AG04450 (cell line): Measurements from ENCODE around the gene GRIA3. TPM values are rescaled to one million over a fixed set of nuclear protein-coding genes. Genes with fewer than 3 reads are reported as not detected.

Experiments
- CTCF ChIA-PET: fragments of 300-600, 350-600 bp; formaldehyde crosslinking; extraction: SDS; loops from one replicate; lab custom pipeline; 2022; ENCODE audit warnings: antibody characterized with exemption, inconsistent platforms; lab: Charles Lee
- POLR2A ChIA-PET: fragments of 350-600 bp; formaldehyde crosslinking; extraction: SDS; loops from one replicate; lab custom pipeline; 2021; ENCODE audit warnings: antibody characterized with exemption, inconsistent platforms; lab: Yijun Ruan, JAX
- DNase-seq: peaks from one replicate; pipeline ENCODE4 v3.0.0-alpha.2; 2011; ENCODE audit warnings: low read depth, low spot score
- H3K27ac ChIP-seq: one replicate; pipeline ENCODE4 v1.5.1; 2012; ENCODE audit warnings: low read depth, low read length, control low read depth
- H3K27me3 ChIP-seq: one replicate; pipeline ENCODE4 v1.6.0; 2012; ENCODE audit warnings: low read length; ENCODE audit not compliant: control insufficient read depth, insufficient read depth
- H3K4me3 ChIP-seq: 2 replicates; pipeline ENCODE4 v1.5.1; 2011; ENCODE audit warnings: mild to moderate bottlenecking, low read depth, low read length, control low read depth
- H3K9me3 ChIP-seq: 2 replicates; pipeline ENCODE4 v1.5.1; 2012; ENCODE audit warnings: low read length; ENCODE audit not compliant: control insufficient read depth, insufficient read depth
- CTCF ChIP-seq: IDR thresholded peaks from 2 replicates; pipeline ENCODE4 v1.5.1; 2011; ENCODE audit warnings: low read depth, low read length, control low read depth, inconsistent platforms
- polyA plus RNA-seq: library from polyadenylated mRNA; depleted of rRNA; stranded (reverse); fragments of >200 nt; gene quantifications from 2 replicates; pipeline ENCODE4 v1.2.3, GENCODE V29; 2011

Gene GRIA3
- polyA plus RNA-seq, 1 experiment: 0.06 TPM

DNA sequence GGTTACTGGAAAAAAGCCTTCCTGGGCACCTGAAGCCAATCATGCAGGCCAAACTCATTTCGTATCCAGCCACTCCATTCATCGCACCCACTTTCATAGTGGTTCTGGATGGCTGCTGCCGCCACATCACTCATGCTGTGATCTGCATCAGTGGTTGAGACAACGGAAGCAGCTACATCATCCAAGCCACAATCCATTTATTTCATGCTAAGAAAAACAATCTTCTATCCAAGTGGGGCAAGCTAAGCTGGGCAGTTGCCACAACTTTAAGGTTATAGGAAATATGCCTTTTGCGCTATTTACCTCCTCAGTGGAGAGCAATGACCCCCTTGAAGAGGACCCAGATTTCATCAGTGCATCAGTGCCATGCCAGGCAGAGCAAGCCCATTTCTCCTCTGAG lies 124.6 kb downstream of the GRIA3 start:
- ChIA-PET POLR2A (no interaction called here), CTCF (no interaction called here)
- Histone ChIP-seq H3K27me3 (no peaks in the 10 kb centered on the region), H3K9me3 (no peaks in the 10 kb centered on the region), H3K27ac (no peak overlapping the region), H3K4me3 (no peak overlapping the region)
- TF ChIP-seq CTCF: no peak
- no peak for DNase-seq

DNA sequence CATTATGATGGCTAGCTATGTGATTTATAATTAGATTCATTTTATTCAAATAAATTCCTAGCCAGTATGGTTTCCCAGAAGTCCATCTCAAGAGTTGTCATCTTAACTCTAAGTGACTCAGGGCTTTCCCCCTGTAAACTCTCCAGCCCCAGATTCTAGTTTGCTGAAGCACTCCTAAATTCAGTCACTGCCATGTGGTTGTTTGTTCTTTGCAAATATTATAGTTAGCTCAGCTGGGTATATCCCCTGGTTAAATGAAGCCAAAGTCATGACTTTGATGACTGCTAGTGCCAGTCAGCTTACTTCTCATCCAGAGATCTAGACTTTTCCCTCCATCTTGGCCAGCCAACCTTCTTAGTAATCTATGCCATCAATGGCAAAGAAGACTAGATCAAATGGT lies 126.0 kb downstream of the GRIA3 start:
- Histone ChIP-seq H3K27me3 (no peaks in the 10 kb centered on the region), H3K4me3 (no peak overlapping the region), H3K27ac (no peak overlapping the region), H3K9me3 (no peaks in the 10 kb centered on the region)
- ChIA-PET CTCF (no interaction called here), POLR2A (no interaction called here)
- DNase-seq: no peak
- no peak for TF ChIP-seq CTCF

DNA sequence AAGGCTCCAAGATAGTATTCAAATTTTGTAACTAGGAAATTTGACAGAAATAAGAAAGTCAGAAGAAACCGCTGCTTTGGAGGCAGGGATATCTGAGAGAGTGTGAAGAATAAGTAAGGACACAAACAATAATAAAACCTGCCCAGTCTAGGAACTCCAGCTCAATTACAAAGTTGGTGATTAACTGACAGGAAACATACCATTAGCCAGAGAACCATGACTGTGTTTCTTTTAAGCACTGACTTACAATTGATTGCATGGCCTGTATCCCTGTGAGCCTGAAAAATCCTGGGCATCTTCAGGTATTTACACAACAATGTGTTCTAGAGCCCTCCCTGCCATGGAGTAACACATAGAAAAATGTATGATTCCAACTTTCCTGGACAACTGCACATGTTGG lies 127.4 kb downstream of the GRIA3 start:
- no peak for DNase-seq
- Histone ChIP-seq H3K27ac (no peak overlapping the region), H3K9me3 (no peaks in the 10 kb centered on the region), H3K27me3 (no peaks in the 10 kb centered on the region), H3K4me3 (no peak overlapping the region)
- POLR2A ChIA-PET: no interaction called here
- CTCF ChIA-PET: no interaction called here
- TF ChIP-seq CTCF: no peak

- no peak for TF ChIP-seq CTCF
- DNase-seq: no peak
- ChIA-PET POLR2A (no interaction called here), CTCF (no interaction called here)
- Histone ChIP-seq H3K4me3 (no peak overlapping the region), H3K27me3 (no peaks in the 10 kb centered on the region), H3K9me3 (no peaks in the 10 kb centered on the region), H3K27ac (no peak overlapping the region)
These were observed 129.4 kb downstream of the GRIA3 start for GRCh38 chrX:123313486-123313885.

DNA sequence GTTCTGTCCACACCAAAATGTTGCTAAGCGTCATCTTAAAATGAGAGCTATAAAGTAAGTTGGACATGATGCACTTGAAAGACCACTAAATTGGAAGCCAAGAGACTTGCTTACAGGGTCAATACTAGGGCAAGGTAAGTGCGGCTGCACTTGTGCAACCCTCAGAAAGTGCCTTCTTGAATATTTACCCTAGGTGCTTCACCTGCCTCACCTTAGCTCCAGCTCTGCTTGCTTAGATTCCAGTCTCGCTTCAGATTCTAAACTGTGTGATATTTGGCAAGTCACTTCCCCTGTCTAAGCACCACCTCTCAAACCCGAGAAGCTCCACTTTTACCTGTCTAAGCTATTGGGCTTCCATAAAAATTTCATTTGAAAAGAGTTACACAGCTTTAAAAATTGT lies 136.5 kb downstream of the GRIA3 start:
- Histone ChIP-seq H3K4me3 (no peak overlapping the region), H3K27ac (no peak overlapping the region), H3K9me3 (no peaks in the 10 kb centered on the region), H3K27me3 (no peaks in the 10 kb centered on the region)
- POLR2A ChIA-PET: no interaction called here
- no peak for TF ChIP-seq CTCF
- DNase-seq: no peak
- CTCF ChIA-PET: no interaction called here
